Heart left ventricle (tissue), 13 donors: Measurements from ENCODE around the gene CPNE6.
"Not testable (repeated sequence)": the region's sequence is repeated elsewhere in the genome, so short reads cannot be mapped to it uniquely, and the experiment has no call there.

Source experiments
- POLR2A ChIP-seq, 2 donors: fragments of 450-650 bp; IDR thresholded peaks; one replicate each; pipeline ENCODE4 v1.6.1; 2017; ENCODE audit warnings: antibody characterized with exemption in 2 of 2, mild to moderate bottlenecking in 2 of 2, moderate library complexity in 2 of 2
- TF ChIP-seq, protein P1 (sequence below), 12 donors: fragments of 200-600 bp; sonication (generic) in 4 of 12; IDR thresholded peaks; one replicate each; pipeline versions ENCODE4 v1.5.0 to v1.8.0; 2018 to 2022; ENCODE audit warnings: antibody characterized with exemption in 12 of 12, mild to moderate bottlenecking in 5 of 12
- donor health status: ischemic (EF 13 %, LVEDD 7.1; RV severe dilation, severe dysfunction).
- donor health status: DM: no; HTN: yes; CAD: no.
- donor health status: DM: no; HTN: no; CAD: no.
- donor health status: ischemic (EF 25% LVEDD 6.9; RV normal size, moderate dysfunction).
- donor health status: ischemic (EF 25% LVEDD 5.7; RV mildly dilated, moderate dysfunction).
- donor health status: ischemic (EF 35%, LVEDD 5.7; RV mildly dilated, moderate dysfunction).
- donor health status: nonischemic (EF 11% LVEDD 7.7; RV severe dilation, severe dysfunction).
- donor health status: DM: yes; HTN: yes; CAD: no.
- donor health status: PGD.
- donor health status: ischemic (EF 29% LVEDD 5.4; RV normal size, mild dysfunction).
- donor health status: nonischemic (EF 23%, LVEDD 6.1; RV moderate dilation, normal function).

DNA sequence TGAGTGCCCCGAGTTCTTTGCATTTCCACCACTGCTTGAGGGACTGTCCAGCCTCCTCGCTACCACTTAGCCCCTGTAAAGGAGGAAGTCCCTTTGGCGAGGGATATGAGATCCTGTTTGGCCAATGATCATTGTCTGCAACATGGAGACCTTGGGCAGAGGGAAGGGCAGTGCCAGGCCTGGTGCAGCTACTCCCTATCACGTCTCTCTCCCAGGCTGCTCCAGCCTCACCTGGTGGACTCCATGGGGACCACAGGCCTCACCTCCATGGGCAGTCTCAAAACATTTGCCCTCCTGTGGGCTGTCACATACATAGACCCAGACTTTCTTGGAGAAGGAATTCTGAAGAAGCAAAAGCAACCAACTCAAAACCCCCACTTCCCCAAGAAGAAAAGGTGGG, 35.6 kb upstream of the CPNE6 start:
- TF ChIP-seq, protein P1, sequence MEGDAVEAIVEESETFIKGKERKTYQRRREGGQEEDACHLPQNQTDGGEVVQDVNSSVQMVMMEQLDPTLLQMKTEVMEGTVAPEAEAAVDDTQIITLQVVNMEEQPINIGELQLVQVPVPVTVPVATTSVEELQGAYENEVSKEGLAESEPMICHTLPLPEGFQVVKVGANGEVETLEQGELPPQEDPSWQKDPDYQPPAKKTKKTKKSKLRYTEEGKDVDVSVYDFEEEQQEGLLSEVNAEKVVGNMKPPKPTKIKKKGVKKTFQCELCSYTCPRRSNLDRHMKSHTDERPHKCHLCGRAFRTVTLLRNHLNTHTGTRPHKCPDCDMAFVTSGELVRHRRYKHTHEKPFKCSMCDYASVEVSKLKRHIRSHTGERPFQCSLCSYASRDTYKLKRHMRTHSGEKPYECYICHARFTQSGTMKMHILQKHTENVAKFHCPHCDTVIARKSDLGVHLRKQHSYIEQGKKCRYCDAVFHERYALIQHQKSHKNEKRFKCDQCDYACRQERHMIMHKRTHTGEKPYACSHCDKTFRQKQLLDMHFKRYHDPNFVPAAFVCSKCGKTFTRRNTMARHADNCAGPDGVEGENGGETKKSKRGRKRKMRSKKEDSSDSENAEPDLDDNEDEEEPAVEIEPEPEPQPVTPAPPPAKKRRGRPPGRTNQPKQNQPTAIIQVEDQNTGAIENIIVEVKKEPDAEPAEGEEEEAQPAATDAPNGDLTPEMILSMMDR (IDR thresholded peaks at IDR 0.05): not testable (repeated sequence)
- not testable (repeated sequence) for TF ChIP-seq POLR2A (IDR thresholded peaks at IDR 0.05)
